ENCODE data around the gene RILPL2.

DNA sequence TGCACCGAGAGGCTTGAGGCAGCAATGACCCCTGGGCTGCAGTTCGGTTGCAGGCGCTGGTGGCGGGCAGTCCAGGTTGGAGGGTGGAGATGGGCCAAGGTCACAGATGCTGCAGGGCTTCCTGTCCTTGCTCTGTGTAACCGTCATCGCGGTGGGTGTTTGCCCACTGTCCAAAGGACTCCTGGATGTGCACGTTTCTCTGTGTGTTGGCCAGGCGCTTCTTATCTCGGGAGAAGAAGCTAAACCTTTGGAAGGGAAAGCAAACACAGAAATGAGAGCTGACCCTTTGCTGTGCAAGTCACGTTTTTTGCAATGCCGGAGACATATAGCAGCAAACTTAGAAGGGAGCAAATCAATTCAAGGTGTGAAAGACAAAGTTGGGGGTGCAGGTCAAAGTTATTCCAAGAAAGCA lies 36.0 kb upstream of the RILPL2 start:
- TF ChIP-seq, protein P1, sequence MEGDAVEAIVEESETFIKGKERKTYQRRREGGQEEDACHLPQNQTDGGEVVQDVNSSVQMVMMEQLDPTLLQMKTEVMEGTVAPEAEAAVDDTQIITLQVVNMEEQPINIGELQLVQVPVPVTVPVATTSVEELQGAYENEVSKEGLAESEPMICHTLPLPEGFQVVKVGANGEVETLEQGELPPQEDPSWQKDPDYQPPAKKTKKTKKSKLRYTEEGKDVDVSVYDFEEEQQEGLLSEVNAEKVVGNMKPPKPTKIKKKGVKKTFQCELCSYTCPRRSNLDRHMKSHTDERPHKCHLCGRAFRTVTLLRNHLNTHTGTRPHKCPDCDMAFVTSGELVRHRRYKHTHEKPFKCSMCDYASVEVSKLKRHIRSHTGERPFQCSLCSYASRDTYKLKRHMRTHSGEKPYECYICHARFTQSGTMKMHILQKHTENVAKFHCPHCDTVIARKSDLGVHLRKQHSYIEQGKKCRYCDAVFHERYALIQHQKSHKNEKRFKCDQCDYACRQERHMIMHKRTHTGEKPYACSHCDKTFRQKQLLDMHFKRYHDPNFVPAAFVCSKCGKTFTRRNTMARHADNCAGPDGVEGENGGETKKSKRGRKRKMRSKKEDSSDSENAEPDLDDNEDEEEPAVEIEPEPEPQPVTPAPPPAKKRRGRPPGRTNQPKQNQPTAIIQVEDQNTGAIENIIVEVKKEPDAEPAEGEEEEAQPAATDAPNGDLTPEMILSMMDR (IDR thresholded peaks at IDR 0.05), result no peak
- no peak for TF ChIP-seq CREM (CRISPR knock-in tag; IDR thresholded peaks at IDR 0.05)
- TF ChIP-seq, protein P2, sequence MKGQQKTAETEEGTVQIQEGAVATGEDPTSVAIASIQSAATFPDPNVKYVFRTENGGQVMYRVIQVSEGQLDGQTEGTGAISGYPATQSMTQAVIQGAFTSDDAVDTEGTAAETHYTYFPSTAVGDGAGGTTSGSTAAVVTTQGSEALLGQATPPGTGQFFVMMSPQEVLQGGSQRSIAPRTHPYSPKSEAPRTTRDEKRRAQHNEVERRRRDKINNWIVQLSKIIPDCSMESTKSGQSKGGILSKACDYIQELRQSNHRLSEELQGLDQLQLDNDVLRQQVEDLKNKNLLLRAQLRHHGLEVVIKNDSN (CRISPR knock-in tag; IDR thresholded peaks at IDR 0.05), result no peak
- TF ChIP-seq, protein P3, sequence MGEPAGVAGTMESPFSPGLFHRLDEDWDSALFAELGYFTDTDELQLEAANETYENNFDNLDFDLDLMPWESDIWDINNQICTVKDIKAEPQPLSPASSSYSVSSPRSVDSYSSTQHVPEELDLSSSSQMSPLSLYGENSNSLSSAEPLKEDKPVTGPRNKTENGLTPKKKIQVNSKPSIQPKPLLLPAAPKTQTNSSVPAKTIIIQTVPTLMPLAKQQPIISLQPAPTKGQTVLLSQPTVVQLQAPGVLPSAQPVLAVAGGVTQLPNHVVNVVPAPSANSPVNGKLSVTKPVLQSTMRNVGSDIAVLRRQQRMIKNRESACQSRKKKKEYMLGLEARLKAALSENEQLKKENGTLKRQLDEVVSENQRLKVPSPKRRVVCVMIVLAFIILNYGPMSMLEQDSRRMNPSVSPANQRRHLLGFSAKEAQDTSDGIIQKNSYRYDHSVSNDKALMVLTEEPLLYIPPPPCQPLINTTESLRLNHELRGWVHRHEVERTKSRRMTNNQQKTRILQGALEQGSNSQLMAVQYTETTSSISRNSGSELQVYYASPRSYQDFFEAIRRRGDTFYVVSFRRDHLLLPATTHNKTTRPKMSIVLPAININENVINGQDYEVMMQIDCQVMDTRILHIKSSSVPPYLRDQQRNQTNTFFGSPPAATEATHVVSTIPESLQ (CRISPR knock-in tag; IDR thresholded peaks at IDR 0.05), result no peak
- no peak for TF ChIP-seq SP1 (CRISPR knock-in tag; conservative IDR thresholded peaks at IDR 0.05)
- TF ChIP-seq JUN (CRISPR knock-in tag; IDR thresholded peaks at IDR 0.05), result no peak
- TF ChIP-seq, protein P4, sequence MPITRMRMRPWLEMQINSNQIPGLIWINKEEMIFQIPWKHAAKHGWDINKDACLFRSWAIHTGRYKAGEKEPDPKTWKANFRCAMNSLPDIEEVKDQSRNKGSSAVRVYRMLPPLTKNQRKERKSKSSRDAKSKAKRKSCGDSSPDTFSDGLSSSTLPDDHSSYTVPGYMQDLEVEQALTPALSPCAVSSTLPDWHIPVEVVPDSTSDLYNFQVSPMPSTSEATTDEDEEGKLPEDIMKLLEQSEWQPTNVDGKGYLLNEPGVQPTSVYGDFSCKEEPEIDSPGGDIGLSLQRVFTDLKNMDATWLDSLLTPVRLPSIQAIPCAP (CRISPR knock-in tag; IDR thresholded peaks at IDR 0.05), result no peak
- TF ChIP-seq, protein P5, sequence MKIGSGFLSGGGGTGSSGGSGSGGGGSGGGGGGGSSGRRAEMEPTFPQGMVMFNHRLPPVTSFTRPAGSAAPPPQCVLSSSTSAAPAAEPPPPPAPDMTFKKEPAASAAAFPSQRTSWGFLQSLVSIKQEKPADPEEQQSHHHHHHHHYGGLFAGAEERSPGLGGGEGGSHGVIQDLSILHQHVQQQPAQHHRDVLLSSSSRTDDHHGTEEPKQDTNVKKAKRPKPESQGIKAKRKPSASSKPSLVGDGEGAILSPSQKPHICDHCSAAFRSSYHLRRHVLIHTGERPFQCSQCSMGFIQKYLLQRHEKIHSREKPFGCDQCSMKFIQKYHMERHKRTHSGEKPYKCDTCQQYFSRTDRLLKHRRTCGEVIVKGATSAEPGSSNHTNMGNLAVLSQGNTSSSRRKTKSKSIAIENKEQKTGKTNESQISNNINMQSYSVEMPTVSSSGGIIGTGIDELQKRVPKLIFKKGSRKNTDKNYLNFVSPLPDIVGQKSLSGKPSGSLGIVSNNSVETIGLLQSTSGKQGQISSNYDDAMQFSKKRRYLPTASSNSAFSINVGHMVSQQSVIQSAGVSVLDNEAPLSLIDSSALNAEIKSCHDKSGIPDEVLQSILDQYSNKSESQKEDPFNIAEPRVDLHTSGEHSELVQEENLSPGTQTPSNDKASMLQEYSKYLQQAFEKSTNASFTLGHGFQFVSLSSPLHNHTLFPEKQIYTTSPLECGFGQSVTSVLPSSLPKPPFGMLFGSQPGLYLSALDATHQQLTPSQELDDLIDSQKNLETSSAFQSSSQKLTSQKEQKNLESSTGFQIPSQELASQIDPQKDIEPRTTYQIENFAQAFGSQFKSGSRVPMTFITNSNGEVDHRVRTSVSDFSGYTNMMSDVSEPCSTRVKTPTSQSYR (CRISPR knock-in tag; IDR thresholded peaks at IDR 0.05), result no peak
- TF ChIP-seq, protein P6, sequence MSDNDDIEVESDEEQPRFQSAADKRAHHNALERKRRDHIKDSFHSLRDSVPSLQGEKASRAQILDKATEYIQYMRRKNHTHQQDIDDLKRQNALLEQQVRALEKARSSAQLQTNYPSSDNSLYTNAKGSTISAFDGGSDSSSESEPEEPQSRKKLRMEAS (CRISPR knock-in tag; IDR thresholded peaks at IDR 0.05), result no peak
- TF ChIP-seq CREB1 (CRISPR knock-in tag; IDR thresholded peaks at IDR 0.05), result no peak
- TF ChIP-seq FOXJ3 (CRISPR knock-in tag; IDR thresholded peaks at IDR 0.05; ENCODE audit: borderline replicate concordance), result no peak
- TF ChIP-seq, protein P7, sequence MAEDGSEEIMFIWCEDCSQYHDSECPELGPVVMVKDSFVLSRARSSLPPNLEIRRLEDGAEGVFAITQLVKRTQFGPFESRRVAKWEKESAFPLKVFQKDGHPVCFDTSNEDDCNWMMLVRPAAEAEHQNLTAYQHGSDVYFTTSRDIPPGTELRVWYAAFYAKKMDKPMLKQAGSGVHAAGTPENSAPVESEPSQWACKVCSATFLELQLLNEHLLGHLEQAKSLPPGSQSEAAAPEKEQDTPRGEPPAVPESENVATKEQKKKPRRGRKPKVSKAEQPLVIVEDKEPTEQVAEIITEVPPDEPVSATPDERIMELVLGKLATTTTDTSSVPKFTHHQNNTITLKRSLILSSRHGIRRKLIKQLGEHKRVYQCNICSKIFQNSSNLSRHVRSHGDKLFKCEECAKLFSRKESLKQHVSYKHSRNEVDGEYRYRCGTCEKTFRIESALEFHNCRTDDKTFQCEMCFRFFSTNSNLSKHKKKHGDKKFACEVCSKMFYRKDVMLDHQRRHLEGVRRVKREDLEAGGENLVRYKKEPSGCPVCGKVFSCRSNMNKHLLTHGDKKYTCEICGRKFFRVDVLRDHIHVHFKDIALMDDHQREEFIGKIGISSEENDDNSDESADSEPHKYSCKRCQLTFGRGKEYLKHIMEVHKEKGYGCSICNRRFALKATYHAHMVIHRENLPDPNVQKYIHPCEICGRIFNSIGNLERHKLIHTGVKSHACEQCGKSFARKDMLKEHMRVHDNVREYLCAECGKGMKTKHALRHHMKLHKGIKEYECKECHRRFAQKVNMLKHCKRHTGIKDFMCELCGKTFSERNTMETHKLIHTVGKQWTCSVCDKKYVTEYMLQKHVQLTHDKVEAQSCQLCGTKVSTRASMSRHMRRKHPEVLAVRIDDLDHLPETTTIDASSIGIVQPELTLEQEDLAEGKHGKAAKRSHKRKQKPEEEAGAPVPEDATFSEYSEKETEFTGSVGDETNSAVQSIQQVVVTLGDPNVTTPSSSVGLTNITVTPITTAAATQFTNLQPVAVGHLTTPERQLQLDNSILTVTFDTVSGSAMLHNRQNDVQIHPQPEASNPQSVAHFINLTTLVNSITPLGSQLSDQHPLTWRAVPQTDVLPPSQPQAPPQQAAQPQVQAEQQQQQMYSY (CRISPR knock-in tag; IDR thresholded peaks at IDR 0.05), result no peak
- TF ChIP-seq, protein P8, sequence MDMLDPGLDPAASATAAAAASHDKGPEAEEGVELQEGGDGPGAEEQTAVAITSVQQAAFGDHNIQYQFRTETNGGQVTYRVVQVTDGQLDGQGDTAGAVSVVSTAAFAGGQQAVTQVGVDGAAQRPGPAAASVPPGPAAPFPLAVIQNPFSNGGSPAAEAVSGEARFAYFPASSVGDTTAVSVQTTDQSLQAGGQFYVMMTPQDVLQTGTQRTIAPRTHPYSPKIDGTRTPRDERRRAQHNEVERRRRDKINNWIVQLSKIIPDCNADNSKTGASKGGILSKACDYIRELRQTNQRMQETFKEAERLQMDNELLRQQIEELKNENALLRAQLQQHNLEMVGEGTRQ (CRISPR knock-in tag; IDR thresholded peaks at IDR 0.05), result no peak
- TF ChIP-seq ESRRA (CRISPR knock-in tag; IDR thresholded peaks at IDR 0.05; ENCODE audit: borderline replicate concordance), result no peak
